A673 (cell line): ENCODE data around the gene EOMES.

Experiments
- CTCF ChIP-seq: fragments of 300-800, 200-600 bp; sonication (generic); conservative IDR thresholded peaks from 2 replicates; pipeline ENCODE4 v1.5.1; 2017; ENCODE audit warnings: low read depth, mild to moderate bottlenecking, antibody characterized with exemption, low read length, moderate library complexity, mixed read lengths
- EZH2 ChIP-seq: fragments of 200-600 bp; sonication (generic); IDR thresholded peaks from 2 replicates; pipeline ENCODE4 v1.6.1; 2017; ENCODE audit warnings: borderline replicate concordance, low read depth, mild to moderate bottlenecking, mixed read lengths, antibody characterized with exemption, low read length; ENCODE audit not compliant: poor library complexity, severe bottlenecking

DNA sequence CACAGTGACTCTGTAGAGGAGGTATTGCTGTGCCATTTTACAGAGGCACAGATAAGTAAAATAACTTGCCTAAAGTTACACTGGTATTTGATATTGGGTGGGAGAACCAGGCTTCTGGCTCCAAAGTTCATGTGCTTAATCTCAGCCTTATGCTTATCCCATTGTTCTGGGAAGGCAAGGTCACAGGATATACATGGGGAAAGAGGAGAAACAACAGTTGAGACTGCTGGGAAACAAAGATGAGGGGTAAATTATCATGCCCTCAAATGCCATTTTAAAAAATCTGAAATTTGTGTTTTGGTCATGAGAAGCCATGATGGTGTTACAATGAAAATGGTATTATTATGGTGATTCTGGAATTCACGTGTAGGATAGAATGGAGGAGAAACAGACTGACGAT lies 54.4 kb downstream of the EOMES start:
- TF ChIP-seq CTCF = no peak
- no peak for TF ChIP-seq EZH2
